Measurements from ENCODE around the gene SERPINA3. TPM values are rescaled to one million over a fixed set of nuclear protein-coding genes. Genes with fewer than 3 reads are reported as not detected.

The SERPINA3 gene
- total and polyA plus RNA-seq, 10 of the 15 experiments (the other 5 are each of a cell fraction or from before 2014, with no cell fraction given): 2.2 TPM; not detected in 9

- TF ChIP-seq CEBPZ (IDR thresholded peaks at IDR 0.05; ENCODE audit: low read depth, low read length): no peak
- no peak for TF ChIP-seq CREM (IDR thresholded peaks at IDR 0.05; ENCODE audit: low read depth)
- no peak for TF ChIP-seq POLR2AphosphoS5 (IDR thresholded peaks at IDR 0.05; ENCODE audit: low read length)
- no peak for TF ChIP-seq SIN3A (IDR thresholded peaks at IDR 0.05; ENCODE audit: low read depth, low read length)
- no peak for TF ChIP-seq BACH1 (IDR thresholded peaks at IDR 0.05; ENCODE audit: borderline replicate concordance)
- no peak for TF ChIP-seq IKZF2 (IDR thresholded peaks at IDR 0.05)
- no peak for TF ChIP-seq ZBTB40 (IDR thresholded peaks at IDR 0.05; ENCODE audit: borderline replicate concordance)
- TF ChIP-seq EED (IDR thresholded peaks at IDR 0.05; ENCODE audit: low read depth): no peak
- Histone ChIP-seq H4K20me1 (ENCODE audit: control insufficient read depth, insufficient read depth) (no peaks in the 10 kb centered on the region), H3K9me3 (replicated peaks; ENCODE audit: control insufficient read depth, insufficient read depth, low read length) (no peaks in the 10 kb centered on the region), H3K36me3 (ENCODE audit: control insufficient read depth in 2 of 2, insufficient read depth in 2 of 2, low read length in 1 of 2) (no peaks in the 10 kb centered on the region), H3K27me3 (replicated peaks in 1 of 2; ENCODE audit: control insufficient read depth in 2 of 2, insufficient read depth in 2 of 2, low read length in 1 of 2) (peaks cover 0 to 2% of the 10 kb centered on the region in 2 experiments; a peak in 1 of 4 replicates), H2AFZ (ENCODE audit: control insufficient read depth, low read depth, low read length) (no peak overlapping the region), H3K4me3 (no peak overlapping the region), H3K9ac (ENCODE audit: control insufficient read depth, insufficient read depth, low read length) (no peak overlapping the region), H3K4me2 (ENCODE audit: control insufficient read depth, insufficient read depth) (no peak overlapping the region), H3K4me1 (ENCODE audit: control insufficient read depth, insufficient read depth, low read length) (no peaks in the 10 kb centered on the region), H3K79me2 (ENCODE audit: control insufficient read depth, insufficient read depth, low read length) (no peaks in the 10 kb centered on the region), H3K27ac (ENCODE audit: control insufficient read depth, insufficient read depth) (no peak overlapping the region)
- RAD21 ChIA-PET (ENCODE audit: unreplicated experiment): no interaction called here
- FAIRE-seq (no peak), ATAC-seq (no peak), DNase-seq (ENCODE audit: low read depth, low spot score) (no peak)
- 0% methylated on average over 2 of the region's 2 CpGs for WGBS (ENCODE audit: insufficient coverage, insufficient replicate concordance, low lambda C conversion rate, missing lambda C conversion rate)
- no TSS peak for BruUV-seq (replicated peaks)
- SMC1A ChIA-PET (ENCODE audit: uncharacterized antibody, unreplicated experiment): no interaction called here
- intact Hi-C loops (cut with micrococcal nuclease; ENCODE audit: unreplicated experiment): no loop called here
- in situ Hi-C loops (cut with MboI): no loop called here
- POLR2A ChIA-PET: no interaction called here
- CTCF ChIA-PET: no interaction called here
These were observed 13.1 kb downstream of the SERPINA3 start for GRCh38 chr14:94625353-94625635.

All from GM12878 (cell line).